Memory B cell (primary cell): ENCODE measurements around the gene UAP1.

ENCODE experiments used
- ATAC-seq: fragments of 150-1000 bp; cut with Tn5 transposase; 2 replicates; pipeline ENCODE4 v1.10.0; 2021; ENCODE audit warnings: low read depth, mild to moderate bottlenecking, moderate library complexity
- DNase-seq, 2 donors: peaks; one replicate each; pipeline ENCODE4 v3.0.0; 2022; ENCODE audit warnings: low spot score in 2 of 2
- H3K27ac Mint-ChIP-seq: one replicate; pipeline ENCODE4 v1.8.0; 2022; ENCODE audit warnings: mild to moderate bottlenecking, moderate library complexity, mixed read lengths
- H3K27me3 Mint-ChIP-seq: one replicate; pipeline ENCODE4 v1.8.0; 2022; ENCODE audit warnings: mixed read lengths
- H3K36me3 Mint-ChIP-seq: one replicate; pipeline ENCODE4 v1.8.0; 2022; ENCODE audit warnings: mild to moderate bottlenecking, mixed read lengths
- H3K4me1 Mint-ChIP-seq: one replicate; pipeline ENCODE4 v1.8.0; 2022; ENCODE audit warnings: mixed read lengths
- H3K4me3 Mint-ChIP-seq: one replicate; pipeline ENCODE4 v1.8.0; 2022; ENCODE audit warnings: mild to moderate bottlenecking, moderate library complexity, mixed read lengths
- H3K9me3 Mint-ChIP-seq: one replicate; pipeline ENCODE4 v1.8.0; 2022; ENCODE audit warnings: mixed read lengths

UAP1 gene

GRCh38 chr1:162612606-162613400 lies 51.3 kb downstream of the UAP1 start:
- Mint-ChIP-seq H3K27me3 (no peaks in the 10 kb centered on the region), H3K4me1 (no peaks in the 10 kb centered on the region), H3K27ac (no peak overlapping the region), H3K36me3 (peaks cover 13% of the 10 kb centered on the region), H3K4me3 (no peak overlapping the region), H3K9me3 (peaks cover 3% of the 10 kb centered on the region)
- no peak for DNase-seq
- ATAC-seq, result no peak

GRCh38 chr1:162616848-162617247 lies 55.3 kb downstream of the UAP1 start:
- Mint-ChIP-seq H3K4me3 (no peak overlapping the region), H3K4me1 (no peaks in the 10 kb centered on the region)

GRCh38 chr1:162617513-162617912 lies 56.0 kb downstream of the UAP1 start:
- Mint-ChIP-seq H3K27me3 (no peaks in the 10 kb centered on the region), H3K4me1 (no peaks in the 10 kb centered on the region), H3K27ac (no peak overlapping the region), H3K4me3 (no peak overlapping the region), H3K36me3 (peaks cover 10% of the 10 kb centered on the region), H3K9me3 (peaks cover 7% of the 10 kb centered on the region)
- DNase-seq (no peak), ATAC-seq (no peak)

More at GRCh38 chr1:162616848-162617247, 55.3 kb downstream of the UAP1 start:
- Mint-ChIP-seq H3K36me3 (peaks cover 10% of the 10 kb centered on the region), H3K27ac (no peak overlapping the region), H3K27me3 (no peaks in the 10 kb centered on the region), H3K9me3 (peaks cover 7% of the 10 kb centered on the region)
- DNase-seq, result no peak
- ATAC-seq, result no peak

- Mint-ChIP-seq H3K27ac (no peak overlapping the region), H3K27me3 (peaks cover 2% of the 10 kb centered on the region), H3K4me1 (no peaks in the 10 kb centered on the region), H3K9me3 (peaks cover 7% of the 10 kb centered on the region), H3K4me3 (no peak overlapping the region), H3K36me3 (peaks cover 10% of the 10 kb centered on the region)
- DNase-seq (no peak), ATAC-seq (no peak)
Observed at GRCh38 chr1:162619076-162619475, 57.6 kb downstream of the UAP1 start.

GRCh38 chr1:162621256-162621655 lies 59.7 kb downstream of the UAP1 start:
- Mint-ChIP-seq H3K4me3 (no peak overlapping the region), H3K9me3 (peaks cover 7% of the 10 kb centered on the region), H3K4me1 (no peaks in the 10 kb centered on the region), H3K27me3 (peaks cover 6% of the 10 kb centered on the region), H3K27ac (no peak overlapping the region), H3K36me3 (peaks cover 10% of the 10 kb centered on the region)
- ATAC-seq (no peak), DNase-seq (no peak)

GRCh38 chr1:162625679-162626078 lies 64.2 kb downstream of the UAP1 start:
- no peaks in the 10 kb centered on the region for H3K9me3 Mint-ChIP-seq
- no peaks in the 10 kb centered on the region for H3K36me3 Mint-ChIP-seq
- no peak for DNase-seq
- H3K27me3 Mint-ChIP-seq, result peaks cover 11% of the 10 kb centered on the region
- H3K27ac Mint-ChIP-seq, result no peak overlapping the region
- no peak overlapping the region for H3K4me3 Mint-ChIP-seq
- ATAC-seq, result no peak
- H3K4me1 Mint-ChIP-seq, result no peaks in the 10 kb centered on the region

GRCh38 chr1:162626094-162626493 lies 64.6 kb downstream of the UAP1 start:
- ATAC-seq, result no peak
- DNase-seq, result no peak
- Mint-ChIP-seq H3K27me3 (peaks cover 14% of the 10 kb centered on the region), H3K9me3 (no peaks in the 10 kb centered on the region), H3K36me3 (no peaks in the 10 kb centered on the region), H3K27ac (no peak overlapping the region), H3K4me1 (no peaks in the 10 kb centered on the region), H3K4me3 (no peak overlapping the region)

GRCh38 chr1:162626761-162627160 lies 65.2 kb downstream of the UAP1 start:
- DNase-seq (no peak), ATAC-seq (no peak)
- peaks cover 16% of the 10 kb centered on the region for H3K27me3 Mint-ChIP-seq
- no peaks in the 10 kb centered on the region for H3K9me3 Mint-ChIP-seq
- no peaks in the 10 kb centered on the region for H3K4me1 Mint-ChIP-seq
- no peaks in the 10 kb centered on the region for H3K36me3 Mint-ChIP-seq
- H3K4me3 Mint-ChIP-seq, result no peak overlapping the region
- no peak overlapping the region for H3K27ac Mint-ChIP-seq

GRCh38 chr1:162627662-162628296 lies 66.3 kb downstream of the UAP1 start:
- Mint-ChIP-seq H3K36me3 (no peaks in the 10 kb centered on the region), H3K27ac (no peak overlapping the region), H3K27me3 (peaks cover 18% of the 10 kb centered on the region), H3K4me1 (no peaks in the 10 kb centered on the region), H3K9me3 (no peaks in the 10 kb centered on the region), H3K4me3 (no peak overlapping the region)
- ATAC-seq (peak; percentile 24), DNase-seq (no peak)

- no peak overlapping the region for H3K27ac Mint-ChIP-seq
- H3K4me3 Mint-ChIP-seq, result no peak overlapping the region
- DNase-seq, result no peak
- peaks cover 17% of the 10 kb centered on the region for H3K27me3 Mint-ChIP-seq
- no peaks in the 10 kb centered on the region for H3K4me1 Mint-ChIP-seq
- no peaks in the 10 kb centered on the region for H3K36me3 Mint-ChIP-seq
- ATAC-seq, result no peak
- no peaks in the 10 kb centered on the region for H3K9me3 Mint-ChIP-seq
Observed at GRCh38 chr1:162629077-162629627, 67.6 kb downstream of the UAP1 start.

- Mint-ChIP-seq H3K36me3 (no peaks in the 10 kb centered on the region), H3K27ac (no peak overlapping the region), H3K9me3 (no peaks in the 10 kb centered on the region), H3K4me1 (no peaks in the 10 kb centered on the region), H3K27me3 (peaks cover 13% of the 10 kb centered on the region), H3K4me3 (no peak overlapping the region)
- ATAC-seq (no peak), DNase-seq (no peak)
Observed at GRCh38 chr1:162629651-162630050, 68.1 kb downstream of the UAP1 start.

- Mint-ChIP-seq H3K27ac (no peak overlapping the region), H3K4me3 (no peak overlapping the region), H3K36me3 (no peaks in the 10 kb centered on the region), H3K9me3 (no peaks in the 10 kb centered on the region), H3K27me3 (peaks cover 13% of the 10 kb centered on the region), H3K4me1 (no peaks in the 10 kb centered on the region)
- DNase-seq, result no peak
- no peak for ATAC-seq
Observed at GRCh38 chr1:162631546-162632191, 70.1 kb downstream of the UAP1 start.

- no peak for DNase-seq
- Mint-ChIP-seq H3K27ac (no peak within 1 kb of the TSS), H3K27me3 (peaks cover 11% of the 10 kb centered on the region), H3K4me1 (no peaks in the 10 kb centered on the region), H3K36me3 (no peaks in the 10 kb centered on the region), H3K9me3 (no peaks in the 10 kb centered on the region), H3K4me3 (no peak within 1 kb of the TSS)
- no peak for ATAC-seq
Observed at GRCh38 chr1:162632217-162632666, 70.7 kb downstream of the UAP1 start, which contains the start of gene DDR2. Gene DDR2, plus strand, starts transcription at chr1:162632464. Its CDS starts 86,600 bp downstream, at chr1:162719064.

GRCh38 chr1:162632698-162633080 lies 71.2 kb downstream of the UAP1 start:
- DNase-seq (no peak), ATAC-seq (no peak)
- no peak overlapping the region for H3K4me3 Mint-ChIP-seq
- H3K4me1 Mint-ChIP-seq, result no peaks in the 10 kb centered on the region
- H3K27me3 Mint-ChIP-seq, result peaks cover 11% of the 10 kb centered on the region
- no peak overlapping the region for H3K27ac Mint-ChIP-seq
- H3K36me3 Mint-ChIP-seq, result no peaks in the 10 kb centered on the region
- no peaks in the 10 kb centered on the region for H3K9me3 Mint-ChIP-seq
